ENCODE data around the gene CAMTA1. TPM values are rescaled to one million over a fixed set of nuclear protein-coding genes. Genes with fewer than 3 reads are reported as not detected.

CAMTA1 gene
- polyA plus RNA-seq, 1 of the 3 experiments (the other 2 are of a cell fraction), result 63.1 TPM

GRCh38 chr1:6873298-6874015, 88.2 kb downstream of the CAMTA1 start (continued):
- TF ChIP-seq REST (IDR thresholded peaks at IDR 0.05; ENCODE audit: low read depth, low read length), result no peak
- TF ChIP-seq TCF12 (IDR thresholded peaks at IDR 0.05), result no peak
- no peak for TF ChIP-seq ELF1 (IDR thresholded peaks at IDR 0.05)
- no peak for TF ChIP-seq GABPA (IDR thresholded peaks at IDR 0.05; ENCODE audit: low read depth)
- TF ChIP-seq RFX5 (IDR thresholded peaks at IDR 0.05; ENCODE audit: low read length), result no peak
- TF ChIP-seq JUND (IDR thresholded peaks at IDR 0.05), result no peak
- TF ChIP-seq PBX3 (IDR thresholded peaks at IDR 0.05), result no peak
- TF ChIP-seq USF1 (IDR thresholded peaks at IDR 0.05; ENCODE audit: borderline replicate concordance, low read depth), result no peak
- no peak for TF ChIP-seq TAF1 (IDR thresholded peaks at IDR 0.05; ENCODE audit: borderline replicate concordance, low read depth, low read length)
- no peak for TF ChIP-seq FOXM1 (IDR thresholded peaks at IDR 0.05; ENCODE audit: low read depth)

- WGBS (ENCODE audit: low lambda C conversion rate), result 90% methylated on average over 2 of the region's 4 CpGs
- POLR2A ChIA-PET, result interaction anchor here (0.6 kb wide), 1 partner anchor 156 kb away, joined by 3 read pairs; no protein-coding TSS in a partner anchor
- CTCF ChIA-PET, result interaction anchor here (1.5 to 2.8 kb wide), 2 partner anchors 16 to 147 kb away, joined by 3 to 15 read pairs; no protein-coding TSS in a partner anchor
- Histone ChIP-seq H3K4me1 (ENCODE audit: control insufficient read depth in 1 of 2, insufficient read depth in 2 of 2, low read depth in 1 of 2, low read length in 1 of 2) (peaks cover 12 to 18% of the 10 kb centered on the region in 2 experiments), H3F3A (replicated peaks; ENCODE audit: insufficient read depth) (peaks cover 14% of the 10 kb centered on the region), H3K9ac (no peak overlapping the region), H3K4me3 (ENCODE audit: low read depth in 2 of 2, low read length in 1 of 2) (no peak overlapping the region), H3K4me2 (no peak overlapping the region), H3K27me3 (ENCODE audit: insufficient read depth) (no peaks in the 10 kb centered on the region), H2AFZ (ENCODE audit: low read depth) (no peak overlapping the region), H3K9me3 (no peaks in the 10 kb centered on the region), H3K9me2 (no peaks in the 10 kb centered on the region), H3K36me3 (replicated peaks in 1 of 2; ENCODE audit: control insufficient read depth in 1 of 2, insufficient read depth in 2 of 2, low read length in 1 of 2) (peaks cover 5 to 20% of the 10 kb centered on the region in 2 experiments), H4K20me1 (ENCODE audit: insufficient read depth) (peaks cover 10% of the 10 kb centered on the region), H3K27ac (ENCODE audit: low read depth in 2 of 2, low read length in 1 of 2) (no peak overlapping the region), H3K79me2 (ENCODE audit: insufficient read depth) (peaks cover 23% of the 10 kb centered on the region; the same call in 1 of the 2 replicates)
- TF ChIP-seq USF1 (IDR thresholded peaks at IDR 0.05; ENCODE audit: borderline replicate concordance, low read depth) (no peak), RAD21 (IDR thresholded peaks at IDR 0.05; ENCODE audit: low read length) (no peak), RXRA (IDR thresholded peaks at IDR 0.05; ENCODE audit: borderline replicate concordance, low read depth) (no peak)
- no peak for DNase-seq
These were observed 89.0 kb downstream of the CAMTA1 start for GRCh38 chr1:6874298-6874697.
